Measurements from ENCODE around the gene CCNC. TPM values are rescaled to one million over a fixed set of nuclear protein-coding genes. Genes with fewer than 3 reads are reported as not detected.
A peak's percentile ranks its signal among the peaks of the same experiment; 100 is the strongest.

Gene CCNC
- total and polyA plus RNA-seq, 8 donors, result 1.2 to 158 (median 54.5) TPM

- WGBS, 5 donors, result 3 to 9% (median 5%) methylated on average over 17 to 21 of the region's 21 CpGs
- H3K27me3 ChIP-seq, result peaks cover 12 to 76% (median 56%) of the 10 kb centered on the region in 3 donors
- H3K36me3 ChIP-seq, result no peaks in the 10 kb centered on the region
- intact Hi-C loops (cut with DNase I; ENCODE audit: low total_unique reads), result no loop called here
- peaks cover 0 to 3% (median under 1%) of the 10 kb centered on the region in 4 donors for H3K9me3 ChIP-seq
- H3K4me3 ChIP-seq, result peak overlapping the region; percentile 43 to 71 (median 51)
- TF ChIP-seq CTCF (IDR thresholded peaks at IDR 0.05) (no peak), EP300 (IDR thresholded peaks at IDR 0.05) (no peak), POLR2A (IDR thresholded peaks at IDR 0.05) (no peak), POLR2AphosphoS5 (IDR thresholded peaks at IDR 0.05) (no peak)
- peaks cover 21 to 35% (median 27%) of the 10 kb centered on the region in 4 donors for H3K4me1 ChIP-seq
- H3K27ac ChIP-seq, result no peak overlapping the region
- DNase-seq, result peak in 1 of 2 donors; percentile 37
Observed at GRCh38 chr6:99589290-99589672, 20.8 kb upstream of the CCNC start.

- Histone ChIP-seq H3K27me3 (peaks cover 11 to 76% (median 51%) of the 10 kb centered on the region in 3 donors), H3K4me3 (peak overlapping the region; percentile 43 to 71 (median 51))
Observed at GRCh38 chr6:99588618-99589289, 20.3 kb upstream of the CCNC start.

GRCh38 chr6:99587792-99588191 lies 19.3 kb upstream of the CCNC start:
- Histone ChIP-seq H3K27me3 (peaks cover 11 to 71% (median 44%) of the 10 kb centered on the region in 3 donors), H3K4me1 (peaks cover 21 to 35% (median 27%) of the 10 kb centered on the region in 4 donors), H3K27ac (no peak overlapping the region), H3K9me3 (no peaks in the 10 kb centered on the region), H3K36me3 (no peaks in the 10 kb centered on the region), H3K4me3 (no peak overlapping the region)
- no peak for DNase-seq
- WGBS, 5 donors, result 72 to 88% (median 82%) methylated on average over 4 of the region's 4 CpGs
- intact Hi-C loops (cut with DNase I; ENCODE audit: low total_unique reads), result no loop called here
- no peak for TF ChIP-seq EP300 (IDR thresholded peaks at IDR 0.05)
- TF ChIP-seq POLR2A (IDR thresholded peaks at IDR 0.05), result no peak
- no peak for TF ChIP-seq POLR2AphosphoS5 (IDR thresholded peaks at IDR 0.05)
- no peak for TF ChIP-seq CTCF (IDR thresholded peaks at IDR 0.05)

More at GRCh38 chr6:99588618-99589289, 20.3 kb upstream of the CCNC start:
- Histone ChIP-seq H3K9me3 (no peaks in the 10 kb centered on the region), H3K36me3 (no peaks in the 10 kb centered on the region), H3K4me1 (peaks cover 21 to 35% (median 27%) of the 10 kb centered on the region in 4 donors), H3K27ac (no peak overlapping the region)
- intact Hi-C loops (cut with DNase I; ENCODE audit: low total_unique reads), result no loop called here
- 1 to 5% (median 2%) methylated on average over 16 to 52 of the region's 52 CpGs for WGBS, 5 donors
- peak; percentile 81 to 91 for DNase-seq
- TF ChIP-seq CTCF (IDR thresholded peaks at IDR 0.05) (peak in 4 of 7 experiments; percentile 25 to 54 (median 37)), POLR2A (IDR thresholded peaks at IDR 0.05) (no peak)

GRCh38 chr6:99579781-99580180 lies 11.3 kb upstream of the CCNC start:
- no peak overlapping the region for H3K4me3 ChIP-seq
- intact Hi-C loops (cut with DNase I; ENCODE audit: low total_unique reads), result no loop called here
- TF ChIP-seq CTCF (IDR thresholded peaks at IDR 0.05), result no peak
- TF ChIP-seq EP300 (IDR thresholded peaks at IDR 0.05), result no peak
- TF ChIP-seq POLR2AphosphoS5 (IDR thresholded peaks at IDR 0.05), result no peak
- H3K36me3 ChIP-seq, result no peaks in the 10 kb centered on the region
- peaks cover 0 to 37% (median 0%) of the 10 kb centered on the region in 3 donors for H3K27me3 ChIP-seq
- 65 to 84% (median 71%) methylated on average over 4 of the region's 4 CpGs for WGBS, 5 donors
- no peak overlapping the region for H3K27ac ChIP-seq
- no peaks in the 10 kb centered on the region for H3K9me3 ChIP-seq
- H3K4me1 ChIP-seq, result no peaks in the 10 kb centered on the region
- DNase-seq, result no peak
